NT2/D1 (cell line): ENCODE results near the gene RPL10A.

Experiments used
- DNase-seq: peaks from one replicate; pipeline ENCODE4 v3.0.0-alpha.2; 2011; ENCODE audit warnings: low read depth, low spot score
- H3K27me3 ChIP-seq: 2 replicates; pipeline ENCODE4 v1.6.0; 2011; ENCODE audit warnings: mild to moderate bottlenecking; ENCODE audit not compliant: insufficient read length, insufficient read depth
- H3K36me3 ChIP-seq: 2 replicates; pipeline ENCODE4 v1.6.1; 2011; ENCODE audit warnings: mild to moderate bottlenecking, low read length, mixed read lengths; ENCODE audit not compliant: insufficient read depth, insufficient read length
- H3K4me1 ChIP-seq: 2 replicates; pipeline ENCODE4 v1.5.1; 2011; ENCODE audit not compliant: insufficient read depth, insufficient read length
- H3K4me3 ChIP-seq: 2 replicates; pipeline ENCODE4 v1.5.1; 2011; ENCODE audit warnings: low read depth; ENCODE audit not compliant: insufficient read length
- H3K9ac ChIP-seq: 2 replicates; pipeline ENCODE4 v1.6.0; 2011; ENCODE audit warnings: low read depth; ENCODE audit not compliant: insufficient read length
- H3K9me3 ChIP-seq: 2 replicates; pipeline ENCODE4 v1.5.1; 2011; ENCODE audit warnings: mild to moderate bottlenecking, low read length; ENCODE audit not compliant: insufficient read depth
- SUZ12 ChIP-seq: IDR thresholded peaks from 2 replicates; pipeline ENCODE4 v1.6.1; 2011; ENCODE audit not compliant: insufficient read length, insufficient read depth; ENCODE audit errors: extremely low read depth
- YY1 ChIP-seq: IDR thresholded peaks from 2 replicates; pipeline ENCODE4 v1.6.1; 2011; ENCODE audit not compliant: insufficient read length, insufficient read depth
- ZNF274 ChIP-seq: IDR thresholded peaks from 2 replicates; pipeline ENCODE4 v1.6.1; 2011; ENCODE audit warnings: mild to moderate bottlenecking, low read depth, low read length

Gene RPL10A

GRCh38 chr6:35499372-35499771 is 31.2 kb downstream of the RPL10A start:
- H3K4me3 ChIP-seq = no peak overlapping the region
- H3K4me1 ChIP-seq = peaks cover 12% of the 10 kb centered on the region
- peaks cover 3% of the 10 kb centered on the region for H3K27me3 ChIP-seq
- no peak overlapping the region for H3K9ac ChIP-seq
- no peak for DNase-seq
- peaks cover 4% of the 10 kb centered on the region for H3K36me3 ChIP-seq
- TF ChIP-seq ZNF274 (no peak), YY1 (no peak), SUZ12 (no peak)
- no peaks in the 10 kb centered on the region for H3K9me3 ChIP-seq

- Histone ChIP-seq H3K36me3 (no peaks in the 10 kb centered on the region), H3K4me1 (peaks cover 8% of the 10 kb centered on the region), H3K9me3 (no peaks in the 10 kb centered on the region), H3K4me3 (no peak overlapping the region), H3K27me3 (peaks cover 3% of the 10 kb centered on the region), H3K9ac (no peak overlapping the region)
- TF ChIP-seq YY1 = no peak
- no peak for TF ChIP-seq ZNF274
- no peak for TF ChIP-seq SUZ12
- DNase-seq = no peak
These were observed 32.6 kb downstream of the RPL10A start for GRCh38 chr6:35500782-35501181.

GRCh38 chr6:35501784-35502183 is 33.6 kb downstream of the RPL10A start:
- no peak for DNase-seq
- no peaks in the 10 kb centered on the region for H3K9me3 ChIP-seq
- no peak overlapping the region for H3K4me3 ChIP-seq
- peaks cover 10% of the 10 kb centered on the region for H3K4me1 ChIP-seq
- H3K9ac ChIP-seq = no peak overlapping the region
- H3K36me3 ChIP-seq = no peaks in the 10 kb centered on the region
- no peak for TF ChIP-seq YY1
- no peak for TF ChIP-seq SUZ12
- TF ChIP-seq ZNF274 = no peak
- peaks cover 3% of the 10 kb centered on the region for H3K27me3 ChIP-seq

- no peaks in the 10 kb centered on the region for H3K9me3 ChIP-seq
- H3K4me1 ChIP-seq = peaks cover 7% of the 10 kb centered on the region
- no peak overlapping the region for H3K4me3 ChIP-seq
- DNase-seq = no peak
- H3K27me3 ChIP-seq = peaks cover 3% of the 10 kb centered on the region
- H3K36me3 ChIP-seq = no peaks in the 10 kb centered on the region
- H3K9ac ChIP-seq = no peak overlapping the region
- TF ChIP-seq SUZ12 (no peak), ZNF274 (no peak), YY1 (no peak)
These were observed 35.3 kb downstream of the RPL10A start for GRCh38 chr6:35503534-35503933.

GRCh38 chr6:35505999-35506412 is 37.8 kb downstream of the RPL10A start:
- TF ChIP-seq SUZ12 = no peak
- TF ChIP-seq ZNF274 = no peak
- TF ChIP-seq YY1 = no peak
- no peak overlapping the region for H3K4me3 ChIP-seq
- no peaks in the 10 kb centered on the region for H3K27me3 ChIP-seq
- no peak for DNase-seq
- H3K9ac ChIP-seq = peak overlapping the region; percentile 21
- no peaks in the 10 kb centered on the region for H3K36me3 ChIP-seq
- peaks cover 2% of the 10 kb centered on the region for H3K4me1 ChIP-seq
- no peaks in the 10 kb centered on the region for H3K9me3 ChIP-seq

- H3K4me3 ChIP-seq = no peak overlapping the region
- H3K4me1 ChIP-seq = peaks cover 2% of the 10 kb centered on the region
- no peak for TF ChIP-seq YY1
- TF ChIP-seq SUZ12 = no peak
- TF ChIP-seq ZNF274 = no peak
- H3K27me3 ChIP-seq = no peaks in the 10 kb centered on the region
- H3K36me3 ChIP-seq = no peaks in the 10 kb centered on the region
- no peak overlapping the region for H3K9ac ChIP-seq
- H3K9me3 ChIP-seq = no peaks in the 10 kb centered on the region
- DNase-seq = no peak
These were observed 38.3 kb downstream of the RPL10A start for GRCh38 chr6:35506536-35506935.

GRCh38 chr6:35507221-35507620 is 39.0 kb downstream of the RPL10A start:
- Histone ChIP-seq H3K36me3 (no peaks in the 10 kb centered on the region), H3K4me1 (peaks cover 2% of the 10 kb centered on the region)
- DNase-seq = no peak

More at GRCh38 chr6:35507221-35507620, 39.0 kb downstream of the RPL10A start:
- TF ChIP-seq YY1 (no peak), ZNF274 (no peak), SUZ12 (no peak)
- H3K27me3 ChIP-seq = no peaks in the 10 kb centered on the region
- H3K4me3 ChIP-seq = no peak overlapping the region
- no peaks in the 10 kb centered on the region for H3K9me3 ChIP-seq
- H3K9ac ChIP-seq = no peak overlapping the region
